Medulla oblongata (tissue), 1 donor: ENCODE measurements around the gene ADGRV1.
"Not testable (repeated sequence)": the region's sequence is repeated elsewhere in the genome, so short reads cannot be mapped to it uniquely, and the experiment has no call there.

Experiments used
- DNase-seq: peaks from one replicate; pipeline ENCODE4 v3.0.0-alpha.2; 2015; ENCODE audit errors: extremely low spot score

The ADGRV1 gene

GRCh38 chr5:90551376-90551775, 7.2 kb upstream of the ADGRV1 start:
- no peak for DNase-seq

GRCh38 chr5:90553711-90554110, 4.9 kb upstream of the ADGRV1 start:
- DNase-seq, result no peak

DNA sequence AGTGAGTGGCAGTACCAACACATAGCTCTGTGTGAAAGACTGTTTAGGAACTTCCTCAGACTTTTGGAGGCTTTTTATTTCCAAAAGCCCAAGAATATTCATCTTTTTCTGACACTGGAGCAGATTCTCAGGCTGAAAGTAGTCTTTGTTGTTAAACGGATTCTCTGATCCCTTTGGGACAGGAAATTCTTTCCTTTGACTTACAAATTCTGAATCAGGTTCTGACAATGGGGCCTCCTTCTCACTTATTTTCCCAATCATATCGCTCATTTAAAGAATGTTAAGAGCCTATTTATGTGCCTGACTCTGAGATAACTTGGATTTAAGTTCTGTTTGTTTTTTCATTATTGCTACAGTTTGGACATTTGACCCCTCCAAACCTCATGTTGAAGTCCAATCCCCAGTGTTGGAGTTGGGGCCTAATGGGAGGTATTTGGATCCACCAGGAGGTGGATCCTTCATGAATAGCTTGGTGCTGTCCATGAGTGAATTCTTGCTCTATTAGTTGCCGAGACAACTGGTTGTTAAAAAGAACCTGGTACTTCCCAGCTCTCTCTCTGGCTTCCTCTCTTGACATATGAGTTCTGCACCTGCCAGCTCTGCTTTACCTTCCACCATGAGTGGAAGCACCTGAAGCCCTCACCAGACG, 4.1 kb upstream of the ADGRV1 start:
- no peak for DNase-seq

DNA sequence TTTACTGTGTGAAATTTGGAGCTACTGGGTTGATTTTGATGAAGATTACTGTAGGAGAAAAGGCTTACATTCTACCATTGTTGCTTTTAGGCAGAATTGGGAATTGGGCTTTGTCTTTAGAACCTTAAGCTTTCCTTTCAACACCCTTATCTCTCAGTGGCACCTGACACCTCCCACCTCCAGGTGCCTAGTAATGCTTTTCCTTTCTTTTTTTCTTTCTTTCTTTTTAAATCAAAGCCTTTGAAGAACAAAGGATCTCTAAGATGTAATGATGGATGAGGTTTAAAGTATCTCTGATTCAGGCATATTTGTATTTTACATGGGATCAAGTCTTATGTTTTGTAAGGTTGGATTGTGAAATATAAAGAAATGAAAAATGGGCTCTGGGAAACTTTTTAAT, 2.9 kb upstream of the ADGRV1 start:
- DNase-seq, result no peak

GRCh38 chr5:90557391-90557790, 1.2 kb upstream of the ADGRV1 start:
- no peak for DNase-seq

- no peak for DNase-seq
Observed at GRCh38 chr5:90557871-90558270, 726 bp upstream of the ADGRV1 start.

GRCh38 chr5:90560771-90561170, 2.2 kb downstream of the ADGRV1 start:
- no peak for DNase-seq

GRCh38 chr5:90561766-90562165, 3.2 kb downstream of the ADGRV1 start:
- no peak for DNase-seq

- DNase-seq, result no peak
Observed at GRCh38 chr5:90562341-90562740, 3.7 kb downstream of the ADGRV1 start.

DNA sequence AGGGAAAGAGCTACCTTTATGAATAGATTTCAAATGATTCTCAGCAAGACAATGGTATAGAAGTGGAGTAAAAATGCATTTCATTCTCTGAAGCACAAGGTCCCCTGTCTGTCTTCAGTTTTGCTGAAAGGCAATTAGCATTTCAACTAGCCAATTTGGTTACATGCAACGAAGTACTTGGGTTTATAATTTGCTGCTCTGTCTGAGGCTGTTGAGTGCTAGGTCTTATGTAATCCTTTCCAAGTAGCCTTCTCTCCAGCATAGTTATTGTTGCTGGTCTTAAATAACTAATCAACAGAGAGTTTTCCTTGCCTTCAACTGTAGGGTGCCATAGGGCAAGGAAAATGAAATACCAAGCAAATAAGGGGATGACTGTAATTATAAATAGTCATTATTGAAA, 4.5 kb downstream of the ADGRV1 start:
- DNase-seq, result no peak

- no peak for DNase-seq
Observed at GRCh38 chr5:90565491-90565890, 6.9 kb downstream of the ADGRV1 start.

GRCh38 chr5:90569084-90569483, 10.5 kb downstream of the ADGRV1 start:
- no peak for DNase-seq

- no peak for DNase-seq
Observed at GRCh38 chr5:90570034-90570433, 11.4 kb downstream of the ADGRV1 start.

DNA sequence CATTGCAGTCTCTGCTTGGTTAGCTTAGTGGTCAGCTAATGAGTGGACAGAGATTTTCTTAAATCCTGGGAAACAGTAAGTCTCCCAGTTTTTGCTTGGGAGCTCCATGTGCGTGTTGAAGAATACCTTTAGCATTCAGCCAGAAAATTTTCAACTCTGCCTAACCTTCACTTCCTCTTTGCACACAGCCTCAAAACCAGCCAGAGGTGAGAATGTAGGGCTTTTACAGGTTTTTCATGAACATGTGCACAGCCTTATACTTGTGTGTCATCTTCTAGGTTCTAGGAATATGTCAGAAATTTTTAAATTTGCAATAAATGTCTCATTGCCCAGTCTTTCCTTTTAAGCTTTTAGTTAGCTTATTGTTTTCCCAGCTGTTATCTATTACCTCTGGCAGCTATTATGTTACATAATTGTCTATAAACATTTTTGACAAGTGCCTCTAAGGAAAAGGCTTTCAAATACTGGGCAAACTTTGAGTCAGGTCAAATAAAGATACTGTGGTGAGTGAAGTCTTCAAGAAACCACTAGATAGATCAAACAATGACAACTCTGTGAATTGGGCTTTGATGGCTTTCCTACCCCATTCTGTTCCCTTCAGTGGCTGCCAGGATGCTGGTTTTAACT, 12.7 kb downstream of the ADGRV1 start:
- no peak for DNase-seq

GRCh38 chr5:90575712-90576111, 17.1 kb downstream of the ADGRV1 start:
- DNase-seq, result no peak

- not testable (repeated sequence) for DNase-seq
Observed at GRCh38 chr5:90576566-90576965, 18.0 kb downstream of the ADGRV1 start.

DNA sequence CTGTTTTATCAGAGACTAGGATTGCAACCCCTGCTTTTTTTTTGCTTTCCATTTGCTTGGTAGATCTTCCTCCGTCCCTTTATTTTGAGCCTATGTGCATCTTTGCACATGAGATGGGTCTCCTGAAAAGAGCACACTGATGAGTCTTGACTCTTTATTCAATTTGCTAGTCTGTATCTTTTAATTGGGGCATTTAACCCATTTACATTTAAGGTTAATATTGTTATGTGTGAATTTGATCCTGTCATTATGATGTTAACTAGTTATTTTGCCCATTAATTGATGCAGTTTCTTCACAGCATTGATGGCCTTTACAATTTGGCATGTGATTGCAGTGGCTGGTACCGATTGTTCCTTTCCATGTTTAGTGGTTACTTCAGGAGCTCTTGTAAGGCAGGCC, 21.3 kb downstream of the ADGRV1 start:
- DNase-seq, result not testable (repeated sequence)

DNA sequence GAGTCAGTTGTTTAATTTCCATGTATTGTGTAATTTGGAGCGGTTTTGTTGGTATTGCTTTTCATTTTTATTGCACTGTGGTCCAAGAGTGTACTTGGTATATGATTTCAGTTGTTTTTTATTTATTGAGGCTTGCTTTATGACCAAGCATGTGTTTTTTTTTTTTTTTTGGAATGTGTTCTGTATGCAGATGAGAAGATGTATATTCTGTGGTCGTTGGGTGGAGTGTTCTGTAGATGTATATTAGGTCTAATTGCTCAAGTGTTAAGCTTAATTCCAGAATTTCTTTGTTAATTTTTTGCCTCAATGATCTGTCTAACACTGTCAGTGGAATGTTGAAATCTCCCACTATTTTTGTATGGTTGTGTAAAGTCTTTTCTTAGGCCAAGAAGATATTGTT, 23.4 kb downstream of the ADGRV1 start:
- no peak for DNase-seq

DNA sequence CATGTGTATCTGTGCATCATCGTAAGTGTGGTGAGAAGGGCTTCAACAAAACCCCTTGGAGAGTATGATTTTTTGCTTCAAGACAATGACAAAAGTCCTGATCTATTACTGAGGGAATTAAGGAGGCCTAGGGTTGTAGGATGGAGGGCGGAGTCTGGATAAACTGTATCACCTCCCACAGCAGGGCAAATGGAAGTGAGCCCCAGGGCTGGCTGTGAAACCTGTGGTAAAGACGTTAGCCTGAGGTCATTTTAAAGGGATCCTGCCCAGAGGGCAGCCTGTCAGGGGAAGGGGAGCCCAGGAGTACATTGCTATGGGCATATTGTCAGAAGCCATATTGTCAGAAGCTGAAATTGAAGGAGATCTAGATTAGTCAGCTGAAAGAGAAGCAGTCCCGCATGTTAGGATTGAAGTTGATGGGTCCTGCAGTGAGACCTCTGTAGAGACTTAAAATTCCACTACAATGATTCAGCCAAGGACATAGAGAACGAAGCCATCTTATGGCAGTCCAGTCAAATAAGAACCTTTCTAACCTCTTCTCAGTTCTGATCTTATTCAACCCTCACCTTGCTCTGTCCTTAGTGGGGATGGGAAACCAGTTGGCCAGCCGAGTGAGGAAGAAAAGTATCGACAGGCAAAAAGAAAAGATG, 26.9 kb downstream of the ADGRV1 start:
- no peak for DNase-seq

DNA sequence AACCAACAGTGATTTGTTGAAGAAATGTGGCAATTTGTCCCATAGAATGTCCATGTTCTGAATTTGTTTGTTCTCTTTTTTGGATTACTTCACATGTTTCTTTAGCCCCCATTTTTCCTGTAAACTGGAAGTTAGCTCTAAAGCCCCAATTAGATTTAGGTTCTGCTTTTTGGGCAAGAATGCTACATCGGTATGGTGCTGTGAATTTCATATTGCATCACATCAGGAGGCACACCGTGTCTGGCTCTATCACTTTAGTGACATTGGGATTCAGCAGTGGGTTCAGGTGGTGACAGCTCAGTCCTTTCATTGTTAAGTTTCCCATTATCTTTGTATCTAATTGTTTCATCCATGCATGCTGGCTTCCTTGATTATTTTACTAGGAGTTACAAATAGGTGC, 27.9 kb downstream of the ADGRV1 start:
- DNase-seq, result no peak

- no peak for DNase-seq
Observed at GRCh38 chr5:90590170-90590569, 31.6 kb downstream of the ADGRV1 start.

- DNase-seq, result not testable (repeated sequence)
Observed at GRCh38 chr5:90593083-90593482, 34.5 kb downstream of the ADGRV1 start.

DNA sequence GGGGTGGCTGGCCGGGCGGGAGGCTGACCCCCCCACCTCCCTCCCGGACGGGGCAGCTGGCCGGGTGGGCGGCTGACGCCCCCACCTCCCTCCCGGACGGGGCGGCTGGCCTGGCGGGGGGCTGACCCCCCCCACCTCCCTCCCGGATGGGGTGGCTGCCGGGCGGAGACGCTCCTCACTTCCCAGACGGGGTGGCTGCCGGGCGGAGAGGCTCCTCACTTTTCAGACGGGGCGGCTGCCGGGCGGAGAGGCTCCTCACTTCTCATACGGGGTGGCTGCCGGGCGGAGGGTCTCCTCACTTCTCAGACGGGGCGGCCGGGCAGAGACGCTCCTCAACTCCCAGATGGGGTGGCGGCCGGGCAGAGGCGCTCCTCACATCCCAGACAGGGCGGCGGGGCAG, 37.2 kb downstream of the ADGRV1 start:
- not testable (repeated sequence) for DNase-seq
